IMR-90 (cell line): ENCODE data around the gene ADD1.

ENCODE experiments used
- CTCF ChIP-seq: conservative IDR thresholded peaks from 2 replicates; pipeline ENCODE4 v1.5.1; 2012; ENCODE audit warnings: mild to moderate bottlenecking, low read depth, low read length, improper control_type of control experiment
- ELK1 ChIP-seq: fragments of 150-350 bp; IDR thresholded peaks from 2 replicates; pipeline ENCODE4 v1.6.1; 2016; ENCODE audit warnings: low read depth, mild to moderate bottlenecking, low read length, moderate library complexity, borderline replicate concordance
- FOS ChIP-seq: fragments of 150-350 bp; IDR thresholded peaks from 2 replicates; pipeline ENCODE4 v1.6.1; 2016; ENCODE audit warnings: low read depth, low read length
- POLR2A ChIP-seq: IDR thresholded peaks from 2 replicates; pipeline ENCODE4 v1.6.1; 2012; ENCODE audit warnings: mild to moderate bottlenecking, low read depth, low read length
- RAD21 ChIP-seq: IDR thresholded peaks from 2 replicates; pipeline ENCODE4 v1.6.1; 2012; ENCODE audit warnings: low read length, improper control_type of control experiment
- RCOR1 ChIP-seq: IDR thresholded peaks from 2 replicates; pipeline ENCODE4 v1.6.1; 2012; ENCODE audit warnings: mild to moderate bottlenecking, low read length, improper control_type of control experiment; ENCODE audit not compliant: insufficient replicate concordance
- SMC3 ChIP-seq: fragments of 150-350 bp; IDR thresholded peaks from 2 replicates; pipeline ENCODE4 v1.6.1; 2016; ENCODE audit warnings: low read depth, mild to moderate bottlenecking, antibody characterized with exemption, low read length, moderate library complexity

GRCh38 chr4:2816401-2816954 lies 27.2 kb upstream of the ADD1 start:
- TF ChIP-seq ELK1 (no peak), CTCF (no peak), FOS (no peak), RCOR1 (no peak), RAD21 (no peak), POLR2A (no peak), SMC3 (no peak)
